ENCODE measurements around the gene APOB. TPM values are rescaled to one million over a fixed set of nuclear protein-coding genes. Genes with fewer than 3 reads are reported as not detected.

APOB gene
- total RNA-seq, 4 donors from 2014 or later: 0.04 to 0.62 (median 0.19) TPM; not detected in 1

- TF ChIP-seq CTCF (IDR thresholded peaks at IDR 0.05): no peak
- no peak for TF ChIP-seq POLR2A (IDR thresholded peaks at IDR 0.05)
- WGBS, 2 donors: 78 to 83% methylated on average over 7 to 8 of the region's 8 CpGs
- intact Hi-C loops (cut with DNase I): no loop called here
Measured at GRCh38 chr2:21022792-21023367, 21.0 kb downstream of the APOB start.

GRCh38 chr2:21021430-21021829, 22.4 kb downstream of the APOB start:
- 83 to 95% methylated on average over 1 of the region's 1 CpG for WGBS, 2 donors
- no peak overlapping the region for H3K27ac ChIP-seq
- no peak for TF ChIP-seq POLR2A (IDR thresholded peaks at IDR 0.05)
- TF ChIP-seq CTCF (IDR thresholded peaks at IDR 0.05): no peak
- DNase-seq: no peak
- intact Hi-C loops (cut with DNase I): no loop called here
- no peaks in the 10 kb centered on the region for H3K4me1 ChIP-seq
- H3K36me3 ChIP-seq: no peaks in the 10 kb centered on the region
- no peak overlapping the region for H3K4me3 ChIP-seq
- H3K27me3 ChIP-seq: no peaks in the 10 kb centered on the region
- H3K9me3 ChIP-seq: no peaks in the 10 kb centered on the region

More at GRCh38 chr2:21022792-21023367, 21.0 kb downstream of the APOB start:
- H3K27ac ChIP-seq: no peak overlapping the region
- no peaks in the 10 kb centered on the region for H3K4me1 ChIP-seq
- no peaks in the 10 kb centered on the region for H3K27me3 ChIP-seq
- no peaks in the 10 kb centered on the region for H3K36me3 ChIP-seq
- DNase-seq: no peak
- no peak overlapping the region for H3K4me3 ChIP-seq
- no peaks in the 10 kb centered on the region for H3K9me3 ChIP-seq

- intact Hi-C loops (cut with DNase I): no loop called here
- Histone ChIP-seq H3K27ac (no peak overlapping the region), H3K4me3 (no peak overlapping the region), H3K9me3 (no peaks in the 10 kb centered on the region), H3K4me1 (no peaks in the 10 kb centered on the region), H3K27me3 (no peaks in the 10 kb centered on the region), H3K36me3 (no peaks in the 10 kb centered on the region)
- no peak for DNase-seq
- TF ChIP-seq CTCF (IDR thresholded peaks at IDR 0.05) (no peak), POLR2A (IDR thresholded peaks at IDR 0.05) (no peak)
- 84 to 94% methylated on average over 2 of the region's 2 CpGs for WGBS, 2 donors
Measured at GRCh38 chr2:21020668-21021288, 23.1 kb downstream of the APOB start.

- no peaks in the 10 kb centered on the region for H3K9me3 ChIP-seq
- intact Hi-C loops (cut with DNase I): no loop called here
- no peaks in the 10 kb centered on the region for H3K4me1 ChIP-seq
- H3K4me3 ChIP-seq: no peak overlapping the region
- no peaks in the 10 kb centered on the region for H3K36me3 ChIP-seq
- DNase-seq: no peak
- WGBS, 2 donors: 88% methylated on average over 3 of the region's 3 CpGs
- H3K27ac ChIP-seq: no peak overlapping the region
- TF ChIP-seq POLR2A (IDR thresholded peaks at IDR 0.05) (no peak), CTCF (IDR thresholded peaks at IDR 0.05) (no peak)
- H3K27me3 ChIP-seq: no peaks in the 10 kb centered on the region
Measured at GRCh38 chr2:21020031-21020667, 23.7 kb downstream of the APOB start.

GRCh38 chr2:21019678-21020021, 24.2 kb downstream of the APOB start:
- Histone ChIP-seq H3K27ac (no peak overlapping the region), H3K36me3 (no peaks in the 10 kb centered on the region), H3K27me3 (no peaks in the 10 kb centered on the region), H3K4me3 (no peak overlapping the region), H3K4me1 (no peaks in the 10 kb centered on the region), H3K9me3 (no peaks in the 10 kb centered on the region)
- DNase-seq: no peak
- intact Hi-C loops (cut with DNase I): no loop called here
- WGBS, 2 donors: 87 to 95% methylated on average over 6 of the region's 6 CpGs
- no peak for TF ChIP-seq POLR2A (IDR thresholded peaks at IDR 0.05)
- no peak for TF ChIP-seq CTCF (IDR thresholded peaks at IDR 0.05)

Data from esophagus squamous epithelium (tissue), 5 donors.